ENCODE results near the gene CYP24A1.

DNA sequence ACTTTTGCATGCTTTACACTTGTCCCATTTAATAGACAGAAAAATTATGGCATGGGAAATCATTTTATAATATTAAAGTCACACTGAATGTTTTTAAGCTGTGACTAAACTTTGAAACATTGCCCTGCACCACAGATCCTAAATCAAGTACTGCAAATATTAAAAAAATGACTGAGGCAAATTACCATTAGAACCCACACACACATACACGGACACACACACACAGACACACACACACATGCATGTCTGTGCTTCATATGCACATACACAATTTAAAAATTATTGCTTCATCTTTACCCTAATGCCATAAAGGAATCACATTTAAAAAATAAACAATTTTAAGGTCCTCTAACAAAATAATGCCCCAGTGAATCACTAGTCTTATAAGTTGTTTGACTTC, 19.9 kb downstream of the CYP24A1 start:
- TF ChIP-seq EZH2 (IDR thresholded peaks at IDR 0.05; ENCODE audit: insufficient read depth, poor library complexity, severe bottlenecking) (no peak), EZH2phosphoT487 (IDR thresholded peaks at IDR 0.05; ENCODE audit: insufficient read depth, low read depth) (no peak)
